BLaER1 (cell line): Measurements from ENCODE around the gene DAP3.
A peak's percentile ranks its signal among the peaks of the same experiment; 100 is the strongest.
"Not testable (repeated sequence)": the region's sequence is repeated elsewhere in the genome, so short reads cannot be mapped to it uniquely, and the experiment has no call there.

Source experiments
- H3K27ac ChIP-seq: shearing (Covaris generic); formaldehyde crosslinking; 2 replicates; pipeline ENCODE4 v1.8.1; 2022
- H3K27me3 ChIP-seq: shearing (Covaris generic); formaldehyde crosslinking; 2 replicates; pipeline ENCODE4 v1.8.1; 2022
- H3K36me3 ChIP-seq: shearing (Covaris generic); formaldehyde crosslinking; 2 replicates; pipeline ENCODE4 v1.8.1; 2022
- H3K4me1 ChIP-seq: shearing (Covaris generic); formaldehyde crosslinking; 2 replicates; pipeline ENCODE4 v1.8.1; 2022
- H3K4me2 ChIP-seq: shearing (Covaris generic); formaldehyde crosslinking; 2 replicates; pipeline ENCODE4 v1.8.1; 2022
- H3K4me3 ChIP-seq: shearing (Covaris generic); formaldehyde crosslinking; 2 replicates; pipeline ENCODE4 v1.8.1; 2022
- H3K9ac ChIP-seq: shearing (Covaris generic); formaldehyde crosslinking; 2 replicates; pipeline ENCODE4 v1.8.1; 2022
- H3K9me3 ChIP-seq: shearing (Covaris generic); formaldehyde crosslinking; 2 replicates; pipeline ENCODE4 v1.8.1; 2022
- H4K20me1 ChIP-seq: shearing (Covaris generic); formaldehyde crosslinking; 2 replicates; pipeline ENCODE4 v1.8.1; 2022
- Cebpa-rat ChIP-seq: shearing (Covaris generic); IDR thresholded peaks from 2 replicates; pipeline ENCODE4 v1.8.1; 2022

DAP3 gene

GRCh38 chr1:155715777-155716176 is 26.9 kb downstream of the DAP3 start:
- no peak for TF ChIP-seq Cebpa-rat
- H3K36me3 ChIP-seq, result peaks cover 92% of the 10 kb centered on the region
- H3K27ac ChIP-seq, result no peak overlapping the region
- H3K9me3 ChIP-seq, result no peaks in the 10 kb centered on the region
- H3K27me3 ChIP-seq, result no peaks in the 10 kb centered on the region
- H3K4me1 ChIP-seq, result 0 out of 2 replicates have a peak, but pooled peaks cover 6% of the 10 kb centered on the region
- H4K20me1 ChIP-seq, result 0 out of 2 replicates have a peak, but pooled peaks cover 25% of the 10 kb centered on the region
- no peak overlapping the region for H3K4me3 ChIP-seq
- no peak overlapping the region for H3K4me2 ChIP-seq
- no peak overlapping the region for H3K9ac ChIP-seq

DNA sequence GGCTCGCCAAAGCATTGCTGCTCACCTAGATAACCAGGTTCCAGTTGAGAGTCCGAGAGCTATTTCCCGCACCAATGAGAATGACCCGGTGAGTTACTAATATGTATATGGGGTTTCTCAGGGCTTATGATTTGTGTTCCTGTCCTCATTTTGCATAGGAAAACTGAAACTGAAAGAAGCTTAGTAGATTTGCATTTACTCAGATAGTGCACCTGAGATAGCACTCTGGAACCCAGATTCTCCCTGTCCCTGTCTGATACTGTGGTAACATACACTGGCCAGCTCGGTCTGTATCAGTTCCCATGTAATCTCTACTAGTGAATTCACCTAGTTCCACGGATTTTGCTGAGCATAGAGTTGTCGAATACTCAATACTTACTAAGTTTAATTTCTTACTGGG is 28.1 kb downstream of the DAP3 start:
- Histone ChIP-seq H3K4me2 (no peak overlapping the region), H3K36me3 (peaks cover 95% of the 10 kb centered on the region)

DNA sequence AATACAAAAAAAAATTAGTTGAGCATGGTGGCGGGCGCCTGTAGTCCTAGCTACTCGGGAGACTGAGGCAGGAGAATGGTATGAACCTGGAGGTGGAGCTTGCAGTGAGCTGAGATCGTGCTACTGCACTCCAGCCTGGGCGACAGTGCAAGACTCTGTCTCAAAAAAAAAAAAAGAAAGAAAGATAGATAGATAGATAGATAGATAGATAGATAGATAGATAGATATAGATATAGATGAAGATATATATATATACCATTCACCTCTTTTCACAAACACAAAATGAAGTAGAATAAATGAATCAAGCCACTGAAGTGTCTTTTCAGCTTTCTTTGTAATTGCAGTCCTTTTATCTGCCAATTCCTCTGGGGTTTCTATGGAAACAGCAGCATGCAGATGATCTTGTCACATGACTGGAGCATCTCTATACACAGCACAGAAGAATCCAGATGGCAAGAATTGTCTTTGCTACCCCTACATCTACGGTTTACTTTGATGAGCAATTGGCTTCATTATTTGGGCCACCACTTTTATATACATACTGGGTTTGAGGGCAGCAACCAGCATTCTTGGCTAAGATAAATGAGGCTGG is 29.7 kb downstream of the DAP3 start:
- H3K4me1 ChIP-seq, H3K27me3 ChIP-seq, H3K4me3 ChIP-seq, H3K4me2 ChIP-seq, H3K27ac ChIP-seq, H3K9ac ChIP-seq, H3K9me3 ChIP-seq: not testable (repeated sequence)
- Histone ChIP-seq H3K36me3 (peaks cover 98% of the 10 kb centered on the region), H4K20me1 (0 out of 2 replicates have a peak, but pooled peaks cover 17% of the 10 kb centered on the region)

More for the DNA sequence above, 28.1 kb downstream of the DAP3 start:
- Histone ChIP-seq H4K20me1 (0 out of 2 replicates have a peak, but pooled peaks cover 25% of the 10 kb centered on the region), H3K27ac (no peak overlapping the region), H3K27me3 (no peaks in the 10 kb centered on the region), H3K4me3 (no peak overlapping the region), H3K4me1 (0 out of 2 replicates have a peak, but pooled peaks cover 6% of the 10 kb centered on the region), H3K9ac (no peak overlapping the region), H3K9me3 (no peaks in the 10 kb centered on the region)
- no peak for TF ChIP-seq Cebpa-rat

DNA sequence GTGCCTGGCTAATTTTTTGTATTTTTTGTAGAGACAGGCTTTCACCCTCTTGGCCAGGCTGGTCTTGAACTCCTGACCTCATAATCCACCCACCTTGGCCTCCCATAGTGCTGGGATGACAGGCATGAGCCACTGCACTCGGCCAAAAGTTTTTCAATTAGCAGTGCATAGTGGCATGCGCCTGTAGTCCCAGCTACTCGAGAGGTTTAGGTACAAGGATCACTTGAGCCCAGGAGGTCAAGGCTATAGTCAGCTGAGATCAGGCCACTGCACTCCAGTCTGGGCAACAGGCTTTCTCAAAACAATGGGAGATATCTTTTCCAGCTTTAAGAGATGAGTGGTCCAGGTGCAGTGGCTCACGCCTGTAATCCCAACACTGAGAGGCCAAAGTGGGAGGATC is 30.8 kb downstream of the DAP3 start:
- H3K36me3 ChIP-seq, result peaks cover 89% of the 10 kb centered on the region
- no peak overlapping the region for H3K27ac ChIP-seq
- H3K4me2 ChIP-seq, result no peak overlapping the region
- no peaks in the 10 kb centered on the region for H3K27me3 ChIP-seq
- H4K20me1 ChIP-seq, result 0 out of 2 replicates have a peak, but pooled peaks cover 8% of the 10 kb centered on the region
- no peak overlapping the region for H3K4me3 ChIP-seq
- no peak for TF ChIP-seq Cebpa-rat
- H3K9me3 ChIP-seq, result no peaks in the 10 kb centered on the region
- H3K4me1 ChIP-seq, result 0 out of 2 replicates have a peak, but pooled peaks cover 6% of the 10 kb centered on the region
- no peak overlapping the region for H3K9ac ChIP-seq

- H3K9me3 ChIP-seq, result no peaks in the 10 kb centered on the region
- no peak overlapping the region for H3K4me3 ChIP-seq
- H3K9ac ChIP-seq, result no peak overlapping the region
- no peak overlapping the region for H3K4me2 ChIP-seq
- H4K20me1 ChIP-seq, result no peaks in the 10 kb centered on the region
- no peak for TF ChIP-seq Cebpa-rat
- H3K27ac ChIP-seq, result no peak overlapping the region
- H3K36me3 ChIP-seq, result peaks cover 80% of the 10 kb centered on the region
- H3K4me1 ChIP-seq, result no peaks in the 10 kb centered on the region
- H3K27me3 ChIP-seq, result no peaks in the 10 kb centered on the region
Measured at GRCh38 chr1:155725142-155725541, 36.3 kb downstream of the DAP3 start.

DNA sequence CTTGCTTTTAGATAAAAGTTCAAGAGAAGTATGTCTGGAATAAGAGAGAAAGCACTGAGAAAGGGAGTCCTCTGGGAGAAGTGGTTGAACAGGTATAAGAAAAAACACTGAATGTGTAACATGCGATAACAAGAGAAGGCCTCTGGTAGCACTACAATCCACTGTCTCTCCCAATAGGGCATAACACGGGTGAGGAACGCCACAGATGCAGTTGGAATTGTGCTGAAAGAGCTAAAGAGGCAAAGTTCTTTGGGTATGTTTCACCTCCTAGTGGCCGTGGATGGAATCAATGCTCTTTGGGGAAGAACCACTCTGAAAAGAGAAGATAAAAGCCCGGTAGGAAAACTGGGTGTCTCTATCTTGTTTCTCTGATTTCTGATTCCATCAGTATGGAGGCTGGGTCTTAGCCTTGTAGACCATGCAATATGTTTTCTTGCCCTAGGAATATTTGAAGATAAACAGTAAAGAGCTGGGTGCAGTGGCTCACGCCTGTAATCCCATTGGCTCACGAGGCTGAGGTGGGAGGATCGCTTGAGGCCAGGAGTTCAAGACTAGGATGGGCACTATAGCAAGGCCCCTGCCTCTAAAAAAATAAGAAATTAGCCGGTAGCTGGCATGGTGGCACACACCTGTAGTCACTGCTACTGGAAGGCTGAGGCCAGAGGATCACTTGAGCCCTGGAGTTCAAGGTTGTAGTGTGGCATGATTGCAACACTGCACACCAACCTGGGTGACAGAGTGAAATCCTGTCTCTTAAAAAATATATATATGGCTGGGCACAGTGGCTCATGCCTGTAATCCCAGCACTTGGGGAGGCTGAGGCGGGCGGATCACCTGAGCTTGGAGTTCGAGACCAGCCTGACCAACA is 40.4 kb downstream of the DAP3 start:
- H3K4me2 ChIP-seq, result no peak overlapping the region
- no peak overlapping the region for H3K4me3 ChIP-seq
- no peaks in the 10 kb centered on the region for H3K27me3 ChIP-seq
- H3K9ac ChIP-seq, result no peak overlapping the region
- peaks cover 83% of the 10 kb centered on the region for H3K36me3 ChIP-seq
- TF ChIP-seq Cebpa-rat, result no peak
- H3K4me1 ChIP-seq, result no peaks in the 10 kb centered on the region
- H3K27ac ChIP-seq, result no peak overlapping the region
- no peaks in the 10 kb centered on the region for H3K9me3 ChIP-seq
- no peaks in the 10 kb centered on the region for H4K20me1 ChIP-seq

GRCh38 chr1:155740995-155741394 is 52.1 kb downstream of the DAP3 start:
- no peaks in the 10 kb centered on the region for H4K20me1 ChIP-seq
- no peak overlapping the region for H3K4me2 ChIP-seq
- H3K27ac ChIP-seq, result no peak overlapping the region
- H3K4me3 ChIP-seq, result no peak overlapping the region
- H3K36me3 ChIP-seq, result peaks cover 47% of the 10 kb centered on the region
- no peaks in the 10 kb centered on the region for H3K27me3 ChIP-seq
- peaks cover 12% of the 10 kb centered on the region for H3K4me1 ChIP-seq
- H3K9me3 ChIP-seq, result no peaks in the 10 kb centered on the region
- H3K9ac ChIP-seq, result no peak overlapping the region
- TF ChIP-seq Cebpa-rat, result no peak

DNA sequence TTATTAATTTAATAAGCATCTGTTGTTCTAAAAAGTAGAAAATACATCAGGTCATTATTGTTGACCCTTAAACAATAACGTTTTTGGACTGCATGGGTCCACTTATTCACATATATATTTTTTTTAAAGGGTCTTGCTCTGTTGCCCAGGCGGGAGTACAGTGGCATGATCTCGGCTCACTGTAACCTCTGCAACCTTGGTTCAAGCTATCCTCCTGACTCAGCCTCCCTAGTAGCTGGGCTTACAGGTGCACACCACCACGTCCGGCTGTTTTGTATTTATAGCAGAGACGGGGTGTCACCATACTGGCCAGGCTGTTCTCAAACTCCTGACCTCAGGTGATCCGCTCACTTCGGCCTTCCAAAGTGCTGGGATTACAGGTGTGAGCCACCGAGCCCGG is 53.0 kb downstream of the DAP3 start:
- Histone ChIP-seq H3K4me2 (no peak overlapping the region), H3K4me3 (no peak overlapping the region), H3K9me3 (no peaks in the 10 kb centered on the region), H3K27me3 (no peaks in the 10 kb centered on the region), H3K36me3 (peaks cover 38% of the 10 kb centered on the region), H3K4me1 (peaks cover 12% of the 10 kb centered on the region), H3K27ac (no peak overlapping the region), H4K20me1 (no peaks in the 10 kb centered on the region), H3K9ac (no peak overlapping the region)
- TF ChIP-seq Cebpa-rat, result no peak

DNA sequence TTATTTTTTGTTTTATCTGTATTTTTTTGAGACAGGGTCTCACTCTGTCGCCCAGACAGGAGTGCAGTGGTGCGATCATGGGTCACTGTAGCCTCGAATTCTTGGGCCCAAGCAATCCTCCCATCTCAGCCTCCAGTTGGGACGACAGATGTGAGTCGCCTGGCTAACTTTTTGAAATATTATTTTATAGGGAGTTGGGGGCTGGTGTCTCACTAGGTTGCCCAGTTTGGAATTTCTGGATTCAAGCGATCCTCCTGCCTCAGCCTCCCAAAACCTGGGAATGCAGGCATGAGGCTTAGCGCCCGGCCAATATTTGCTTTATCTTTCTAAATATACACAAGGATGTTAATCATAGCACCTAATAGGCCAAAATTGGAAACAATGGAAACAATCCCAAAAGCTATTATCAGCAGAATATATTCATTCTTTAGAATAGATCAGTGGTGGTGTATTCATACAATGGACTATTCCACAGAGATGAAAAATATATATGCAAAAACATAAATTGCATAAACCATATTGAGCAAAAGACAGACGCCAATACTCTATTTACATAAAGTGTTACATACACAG is 55.9 kb downstream of the DAP3 start:
- TF ChIP-seq Cebpa-rat, result no peak
- peak overlapping the region; percentile 86 for H3K4me2 ChIP-seq
- H3K4me3 ChIP-seq, result peak overlapping the region; percentile 68
- no peaks in the 10 kb centered on the region for H4K20me1 ChIP-seq
- peak overlapping the region; percentile 60 for H3K27ac ChIP-seq
- peak overlapping the region; percentile 73 for H3K9ac ChIP-seq
- H3K9me3 ChIP-seq, result no peaks in the 10 kb centered on the region
- H3K4me1 ChIP-seq, result peaks cover 12% of the 10 kb centered on the region
- peaks cover 32% of the 10 kb centered on the region for H3K36me3 ChIP-seq
- H3K27me3 ChIP-seq, result no peaks in the 10 kb centered on the region

GRCh38 chr1:155745284-155746228 is 56.7 kb downstream of the DAP3 start:
- Histone ChIP-seq H3K4me2 (peak overlapping the region; percentile 86), H3K4me3 (peak overlapping the region; percentile 68), H3K4me1 (peaks cover 12% of the 10 kb centered on the region), H3K27ac (peak overlapping the region; percentile 60), H3K9ac (peak overlapping the region; percentile 73), H3K36me3 (peaks cover 28% of the 10 kb centered on the region)
- H3K27me3 ChIP-seq, H4K20me1 ChIP-seq, H3K9me3 ChIP-seq: not testable (repeated sequence)

DNA sequence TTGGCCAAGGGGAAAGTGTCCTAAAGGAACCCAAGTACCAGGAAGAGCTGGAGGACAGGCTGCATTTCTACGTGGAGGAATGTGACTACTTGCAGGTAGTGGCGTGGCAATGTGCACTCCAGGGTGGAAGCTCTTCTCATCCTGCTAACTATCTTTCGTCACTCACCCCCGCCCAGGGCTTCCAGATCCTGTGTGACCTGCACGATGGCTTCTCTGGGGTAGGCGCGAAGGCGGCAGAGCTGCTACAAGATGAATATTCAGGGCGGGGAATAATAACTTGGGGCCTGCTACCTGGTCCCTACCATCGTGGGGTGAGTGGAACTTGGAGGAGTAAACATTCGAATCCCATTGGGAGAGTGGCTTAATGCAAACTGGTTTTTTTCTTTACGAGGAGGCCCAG is 58.7 kb downstream of the DAP3 start:
- Histone ChIP-seq H3K36me3 (peaks cover 41% of the 10 kb centered on the region), H3K4me1 (peaks cover 12% of the 10 kb centered on the region)
- H3K27ac ChIP-seq, H3K4me3 ChIP-seq, H3K9me3 ChIP-seq, H3K27me3 ChIP-seq, H3K9ac ChIP-seq, H3K4me2 ChIP-seq, H4K20me1 ChIP-seq: not testable (repeated sequence)

DNA sequence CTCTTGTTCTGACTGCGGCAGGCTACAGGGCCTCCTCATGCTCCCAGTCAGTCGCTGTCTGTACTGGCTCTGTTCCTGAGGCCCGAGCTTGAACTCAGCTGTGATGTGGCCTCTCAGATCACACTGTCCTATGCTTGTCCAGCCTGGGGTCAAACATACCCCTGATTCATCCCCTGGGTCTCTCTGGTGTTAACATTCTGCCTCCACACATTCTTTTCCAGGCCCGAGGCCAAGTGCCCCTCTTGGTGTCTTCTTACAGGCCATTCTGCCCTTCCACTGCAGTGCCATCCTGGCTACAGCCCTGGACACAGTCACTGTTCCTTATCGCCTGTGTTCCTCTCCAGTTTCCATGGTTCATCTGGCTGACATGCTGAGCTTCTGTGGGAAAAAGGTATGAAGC is 59.2 kb downstream of the DAP3 start:
- H3K9me3 ChIP-seq, H3K4me3 ChIP-seq, H3K9ac ChIP-seq, H4K20me1 ChIP-seq, H3K4me2 ChIP-seq, H3K27ac ChIP-seq, H3K27me3 ChIP-seq: not testable (repeated sequence)
- H3K4me1 ChIP-seq, result peaks cover 12% of the 10 kb centered on the region
- peaks cover 47% of the 10 kb centered on the region for H3K36me3 ChIP-seq

DNA sequence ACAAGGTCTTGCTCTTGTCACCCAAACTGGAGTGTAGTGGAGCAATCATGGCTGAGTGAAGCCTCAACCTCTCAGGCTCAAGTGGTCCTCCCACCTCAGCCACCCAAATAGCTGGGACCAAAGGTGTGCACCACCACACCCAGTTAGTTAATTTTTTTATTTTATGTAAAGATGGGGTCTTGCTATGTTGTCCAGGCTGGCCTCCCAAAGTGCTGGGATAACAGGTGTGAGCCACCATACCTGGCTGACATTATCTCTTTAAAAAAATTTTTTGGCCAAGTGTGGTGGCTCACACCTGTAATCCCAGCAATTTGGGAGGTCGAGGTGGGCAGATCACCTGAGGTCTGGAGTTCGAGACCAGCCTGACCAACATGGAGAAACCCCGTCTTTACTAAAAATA is 70.1 kb downstream of the DAP3 start:
- H3K9me3 ChIP-seq, H3K9ac ChIP-seq, H3K4me3 ChIP-seq, H3K4me2 ChIP-seq, H3K27ac ChIP-seq, H3K4me1 ChIP-seq, H3K27me3 ChIP-seq: not testable (repeated sequence)
- peaks cover 32% of the 10 kb centered on the region for H4K20me1 ChIP-seq
- peaks cover 94% of the 10 kb centered on the region for H3K36me3 ChIP-seq
